ENCODE measurements around the gene SLF2.

Gene SLF2

DNA sequence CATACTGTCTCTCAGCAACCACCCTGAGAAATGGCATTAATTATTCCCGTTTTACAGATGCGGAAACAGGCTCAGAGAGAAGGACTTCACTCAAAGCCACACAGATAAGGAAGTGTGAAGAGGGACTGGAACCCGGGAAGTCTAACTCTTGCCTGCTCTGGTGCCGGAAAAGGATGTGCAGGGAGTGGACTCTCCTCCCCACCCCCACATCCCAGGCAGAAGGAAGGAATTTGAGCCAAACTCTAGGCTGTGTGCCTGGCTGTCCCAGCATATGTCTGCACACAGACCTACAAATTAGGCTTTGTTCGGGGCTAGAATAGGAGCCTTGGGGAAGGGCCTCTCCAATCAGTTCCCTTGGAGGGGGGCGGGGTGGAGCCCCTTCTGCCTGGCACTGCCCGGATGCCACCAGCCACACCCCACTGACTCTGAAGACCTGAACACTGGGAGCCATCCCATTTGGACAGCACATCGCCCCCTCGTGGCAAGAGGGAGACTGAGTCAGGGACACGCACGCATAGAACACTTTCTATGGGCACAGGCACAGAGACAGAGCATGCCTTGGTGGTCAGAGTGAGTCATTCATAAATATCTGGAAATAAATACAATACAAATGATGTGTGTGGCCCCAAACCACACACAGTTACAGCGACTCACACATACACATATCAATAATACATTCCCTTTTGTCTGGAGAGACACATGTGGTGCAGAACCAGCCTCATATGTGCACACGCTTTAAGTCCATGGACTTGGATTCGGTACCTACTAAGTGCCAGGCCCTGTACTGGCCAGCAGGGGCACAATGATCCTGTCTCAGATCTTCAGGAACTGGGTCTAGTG lies 100.0 kb downstream of the SLF2 start:
- peak; percentile 28; the same call in 1 of the 2 replicates for TF ChIP-seq TAF1 (IDR thresholded peaks at IDR 0.05; ENCODE audit: borderline replicate concordance, insufficient read depth, low read length)
- TF ChIP-seq, protein P1, sequence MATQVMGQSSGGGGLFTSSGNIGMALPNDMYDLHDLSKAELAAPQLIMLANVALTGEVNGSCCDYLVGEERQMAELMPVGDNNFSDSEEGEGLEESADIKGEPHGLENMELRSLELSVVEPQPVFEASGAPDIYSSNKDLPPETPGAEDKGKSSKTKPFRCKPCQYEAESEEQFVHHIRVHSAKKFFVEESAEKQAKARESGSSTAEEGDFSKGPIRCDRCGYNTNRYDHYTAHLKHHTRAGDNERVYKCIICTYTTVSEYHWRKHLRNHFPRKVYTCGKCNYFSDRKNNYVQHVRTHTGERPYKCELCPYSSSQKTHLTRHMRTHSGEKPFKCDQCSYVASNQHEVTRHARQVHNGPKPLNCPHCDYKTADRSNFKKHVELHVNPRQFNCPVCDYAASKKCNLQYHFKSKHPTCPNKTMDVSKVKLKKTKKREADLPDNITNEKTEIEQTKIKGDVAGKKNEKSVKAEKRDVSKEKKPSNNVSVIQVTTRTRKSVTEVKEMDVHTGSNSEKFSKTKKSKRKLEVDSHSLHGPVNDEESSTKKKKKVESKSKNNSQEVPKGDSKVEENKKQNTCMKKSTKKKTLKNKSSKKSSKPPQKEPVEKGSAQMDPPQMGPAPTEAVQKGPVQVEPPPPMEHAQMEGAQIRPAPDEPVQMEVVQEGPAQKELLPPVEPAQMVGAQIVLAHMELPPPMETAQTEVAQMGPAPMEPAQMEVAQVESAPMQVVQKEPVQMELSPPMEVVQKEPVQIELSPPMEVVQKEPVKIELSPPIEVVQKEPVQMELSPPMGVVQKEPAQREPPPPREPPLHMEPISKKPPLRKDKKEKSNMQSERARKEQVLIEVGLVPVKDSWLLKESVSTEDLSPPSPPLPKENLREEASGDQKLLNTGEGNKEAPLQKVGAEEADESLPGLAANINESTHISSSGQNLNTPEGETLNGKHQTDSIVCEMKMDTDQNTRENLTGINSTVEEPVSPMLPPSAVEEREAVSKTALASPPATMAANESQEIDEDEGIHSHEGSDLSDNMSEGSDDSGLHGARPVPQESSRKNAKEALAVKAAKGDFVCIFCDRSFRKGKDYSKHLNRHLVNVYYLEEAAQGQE (IDR thresholded peaks at IDR 0.05; ENCODE audit: insufficient read depth in 1 of 2, low read depth in 2 of 2, low read length in 2 of 2) = no peak

- TF ChIP-seq POLR2AphosphoS5 (IDR thresholded peaks at IDR 0.05; ENCODE audit: low read depth, low read length) = no peak
- no peak for TF ChIP-seq SIN3A (IDR thresholded peaks at IDR 0.05; ENCODE audit: borderline replicate concordance, insufficient read depth, low read length)
- TF ChIP-seq, protein P1 (IDR thresholded peaks at IDR 0.05; ENCODE audit: insufficient read depth in 1 of 2, low read depth in 2 of 2, low read length in 2 of 2) = no peak
- no peak for TF ChIP-seq TAF1 (IDR thresholded peaks at IDR 0.05; ENCODE audit: borderline replicate concordance, insufficient read depth, low read length)
- TF ChIP-seq FOXP2 (optimal IDR thresholded peaks at IDR 0.05; ENCODE audit: borderline replicate concordance, extremely low read depth, extremely low read length, insufficient read depth) = no peak
Measured at GRCh38 chr10:101013365-101013825, 100.6 kb downstream of the SLF2 start.

GRCh38 chr10:101014230-101014884 lies 101.6 kb downstream of the SLF2 start:
- TF ChIP-seq SIN3A (IDR thresholded peaks at IDR 0.05; ENCODE audit: borderline replicate concordance, insufficient read depth, low read length) (no peak), POLR2AphosphoS5 (IDR thresholded peaks at IDR 0.05; ENCODE audit: low read depth, low read length) (no peak), FOXP2 (optimal IDR thresholded peaks at IDR 0.05; ENCODE audit: borderline replicate concordance, extremely low read depth, extremely low read length, insufficient read depth) (no peak), TAF1 (IDR thresholded peaks at IDR 0.05; ENCODE audit: borderline replicate concordance, insufficient read depth, low read length) (no peak)
- TF ChIP-seq, protein P1 (IDR thresholded peaks at IDR 0.05; ENCODE audit: insufficient read depth in 1 of 2, low read depth in 2 of 2, low read length in 2 of 2) = no peak
